CD4-positive, alpha-beta T cell treated with Interleukin-1 beta for 1 hour (primary cell): Measurements from ENCODE around the gene RTN4RL1.

Source experiments
- DNase-seq, 2 donors: peaks; one replicate each; pipeline ENCODE4 v3.0.0-alpha.2; 2020 to 2022

The RTN4RL1 gene

GRCh38 chr17:2043785-2044184 lies 18.7 kb upstream of the RTN4RL1 start:
- DNase-seq, result no peak

DNA sequence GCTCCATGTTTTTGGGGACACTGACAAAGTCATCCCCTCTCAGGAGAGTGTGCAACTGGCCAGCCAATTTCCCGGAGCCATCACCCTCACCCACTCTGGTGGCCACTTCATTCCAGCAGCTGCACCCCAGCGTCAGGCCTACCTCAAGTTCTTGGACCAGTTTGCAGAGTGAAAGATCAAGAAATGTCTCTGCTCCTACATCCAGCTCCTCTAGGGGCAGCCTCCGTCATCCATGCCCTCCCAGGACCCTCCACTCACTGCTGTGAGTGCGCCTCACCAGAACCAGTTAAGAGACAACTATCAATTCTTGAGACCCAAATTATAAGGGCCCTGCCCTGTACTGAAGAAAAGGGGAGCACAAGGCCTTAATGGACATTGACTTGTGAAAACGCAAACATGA lies 17.8 kb upstream of the RTN4RL1 start:
- DNase-seq, result no peak

DNA sequence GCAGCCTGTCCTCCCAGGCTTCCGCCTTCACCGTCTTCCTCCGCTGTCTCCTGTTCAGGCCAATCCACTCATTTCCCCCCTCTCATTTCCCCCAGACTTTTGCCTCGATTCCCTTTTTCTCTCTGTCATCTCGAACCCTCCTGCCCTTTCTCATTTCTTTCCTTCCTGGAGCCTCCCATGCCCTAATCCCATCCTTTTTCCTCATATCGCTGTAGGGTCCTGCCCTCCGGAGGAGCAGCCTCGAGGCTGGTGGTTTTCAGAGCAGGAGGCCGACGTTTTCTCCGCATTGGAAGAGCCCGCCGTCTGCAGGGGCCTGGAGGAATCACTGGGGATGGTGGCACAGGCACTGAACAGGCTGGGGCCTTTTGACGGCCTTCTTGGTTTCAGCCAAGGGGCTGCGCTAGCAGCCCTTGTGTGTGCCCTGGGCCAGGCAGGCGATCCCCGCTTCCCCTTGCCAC lies 17.3 kb upstream of the RTN4RL1 start:
- peak in 1 of 2 donors; percentile 20 for DNase-seq

DNA sequence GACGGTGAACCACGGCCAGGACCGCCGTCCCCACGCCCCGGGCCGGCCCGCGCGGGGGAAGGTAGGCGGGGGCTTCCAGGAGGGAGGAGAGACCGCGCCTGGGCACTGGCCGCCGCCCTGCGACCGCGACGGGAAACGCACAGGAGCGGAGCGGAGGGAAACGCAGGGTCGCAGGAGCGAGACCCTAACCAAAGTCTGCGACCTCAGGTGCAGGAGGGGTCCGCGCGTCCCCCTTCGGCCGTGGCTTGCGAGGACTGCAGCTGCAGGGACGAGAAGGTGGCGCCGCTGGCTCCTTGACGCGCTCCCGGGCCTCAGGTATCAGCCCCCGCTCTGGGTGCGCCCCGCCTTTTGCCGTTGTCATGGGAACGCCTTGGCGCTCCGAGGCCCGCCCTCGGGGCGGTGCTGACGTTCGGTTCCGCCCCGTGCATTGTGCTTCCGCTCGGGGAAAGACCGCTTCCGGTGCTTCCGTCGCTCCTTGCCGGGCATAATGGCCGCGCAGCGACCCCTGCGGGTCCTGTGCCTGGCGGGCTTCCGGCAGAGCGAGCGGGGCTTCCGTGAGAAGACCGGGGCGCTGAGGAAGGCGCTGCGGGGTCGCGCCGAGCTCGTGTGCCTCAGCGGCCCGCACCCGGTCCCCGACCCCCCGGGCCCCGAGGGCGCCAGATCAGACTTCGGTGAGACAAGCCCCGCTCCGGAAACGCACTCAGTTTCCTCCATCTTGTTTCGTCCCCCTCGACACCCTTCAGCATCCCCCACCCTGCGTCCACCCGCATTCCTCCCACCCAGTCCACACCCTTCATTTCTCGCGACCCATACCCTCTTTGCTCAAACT lies 16.6 kb upstream of the RTN4RL1 start, which contains the start of gene OVCA2:
TSS of gene OVCA2 (plus strand) at position 462 of the 829 bp plus-strand sequence. CDS start at position 488, 26 bp downstream.
- DNase-seq, result peak; percentile 96 to 98

DNA sequence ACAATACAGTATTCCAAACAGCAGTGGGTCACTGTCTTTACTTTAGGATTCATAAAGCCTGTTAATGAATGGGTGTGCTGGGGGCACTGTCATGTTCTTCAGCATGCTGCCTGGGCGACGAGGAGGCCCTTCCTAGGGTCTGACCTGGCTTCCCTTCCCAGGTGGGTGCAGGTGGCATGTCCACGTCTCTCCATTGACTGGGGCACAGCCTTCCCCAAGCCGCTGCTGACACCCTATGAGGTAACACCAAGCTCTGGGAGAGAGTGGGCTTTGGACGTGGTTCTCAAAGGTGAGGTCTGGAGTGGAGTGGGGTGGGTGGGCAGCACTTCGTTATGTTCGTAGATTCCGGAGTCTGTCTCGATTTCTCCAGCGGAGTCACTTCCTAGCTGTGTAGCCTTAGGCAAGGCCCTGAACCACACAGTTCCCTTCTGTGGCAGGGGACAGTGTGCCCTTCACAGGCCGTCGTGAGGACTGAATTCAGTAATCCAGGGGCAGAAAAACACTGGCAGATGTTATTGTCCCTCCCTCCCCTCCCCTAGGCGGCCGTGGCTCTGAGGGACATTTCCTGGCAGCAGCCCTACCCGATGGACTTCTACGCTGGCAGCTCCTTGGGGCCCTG lies 15.9 kb upstream of the RTN4RL1 start:
- DNase-seq, result no peak

DNA sequence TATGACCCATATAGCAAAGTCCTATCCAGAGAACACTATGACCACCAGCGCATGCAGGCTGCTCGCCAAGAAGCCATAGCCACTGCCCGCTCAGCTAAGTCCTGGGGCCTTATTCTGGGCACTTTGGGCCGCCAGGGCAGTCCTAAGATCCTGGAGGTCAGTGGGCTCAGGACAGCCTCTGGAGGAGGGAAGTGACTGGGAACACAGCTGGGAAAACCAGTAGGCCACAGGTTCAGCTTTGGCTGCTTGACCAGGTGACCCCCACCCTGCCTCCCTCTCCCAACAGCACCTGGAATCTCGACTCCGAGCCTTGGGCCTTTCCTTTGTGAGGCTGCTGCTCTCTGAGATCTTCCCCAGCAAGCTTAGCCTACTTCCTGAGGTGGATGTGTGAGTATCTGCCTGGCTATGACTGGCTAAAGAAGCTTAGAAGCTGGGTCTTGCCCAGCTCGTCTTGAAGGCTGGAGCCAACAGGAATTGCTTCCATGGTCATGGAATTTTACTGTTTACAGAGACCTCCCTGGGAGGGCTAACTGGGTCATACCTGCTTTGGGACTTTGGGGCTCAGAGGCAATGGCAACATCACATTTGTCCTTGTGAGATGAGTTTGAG lies 15.2 kb upstream of the RTN4RL1 start:
- DNase-seq, result no peak

DNA sequence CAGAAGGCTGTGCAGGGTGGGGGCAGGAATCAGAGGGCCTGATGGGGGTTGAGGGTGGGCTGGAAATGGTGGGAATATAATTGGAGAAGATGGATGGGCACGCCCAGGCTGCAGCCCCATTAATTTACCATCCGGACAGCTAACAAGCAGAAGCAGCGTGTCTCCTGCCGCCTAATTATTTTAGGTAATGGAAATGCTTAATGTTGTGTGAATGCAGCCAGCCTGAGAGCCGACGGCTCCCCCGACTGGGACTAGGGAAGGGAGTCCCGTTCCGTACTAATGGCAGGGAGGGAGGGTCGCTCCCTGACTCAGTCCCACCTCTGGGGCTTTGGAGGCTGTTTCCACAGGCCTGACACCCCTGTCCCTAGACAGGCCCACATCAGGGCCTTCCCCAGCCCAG lies 12.0 kb upstream of the RTN4RL1 start:
- no peak for DNase-seq

DNA sequence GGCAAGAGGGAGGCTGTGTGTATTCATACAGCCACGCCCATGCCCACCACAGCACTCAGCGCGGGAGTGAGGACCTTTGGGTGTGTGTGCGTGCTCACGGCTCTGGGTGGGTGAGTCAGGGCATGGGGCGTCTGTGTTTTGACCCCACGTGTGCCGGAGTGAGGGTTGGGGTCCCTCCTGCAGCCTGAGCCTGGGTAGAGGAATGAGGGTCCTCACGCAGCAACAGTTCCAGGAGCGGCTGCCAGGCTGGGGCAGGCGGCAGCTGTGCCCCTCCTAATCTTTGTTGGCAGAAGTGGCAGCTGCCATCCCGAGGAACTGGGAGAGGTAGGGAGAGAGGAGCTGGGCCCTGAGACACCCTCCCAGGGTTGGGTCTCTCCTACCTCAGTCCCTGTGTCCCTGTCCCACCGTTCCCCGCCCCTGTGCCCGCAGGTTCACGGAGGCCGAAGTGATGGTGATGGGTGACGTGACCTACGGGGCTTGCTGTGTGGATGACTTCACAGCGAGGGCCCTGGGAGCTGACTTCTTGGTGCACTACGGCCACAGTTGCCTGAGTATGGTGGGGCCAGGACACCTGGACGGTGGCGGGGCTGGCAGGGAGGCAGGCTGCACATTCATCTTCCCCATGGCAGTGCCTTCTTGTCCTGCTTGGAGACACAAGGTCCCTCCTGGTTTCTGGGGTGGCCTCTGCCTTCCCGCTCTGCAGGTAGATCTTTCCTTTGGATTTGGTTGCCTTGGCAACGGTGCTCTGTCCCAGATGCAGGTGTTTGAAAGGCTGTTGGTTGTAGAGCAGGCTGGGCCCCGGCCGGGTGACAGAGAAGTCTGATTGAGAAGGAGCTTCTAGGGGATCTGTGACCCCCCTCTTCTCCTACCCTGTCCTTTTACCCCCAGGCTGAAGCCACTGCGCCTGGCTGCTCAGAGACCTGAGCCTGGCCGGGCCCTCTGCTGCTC lies 10.7 kb upstream of the RTN4RL1 start:
- DNase-seq, result no peak

DNA sequence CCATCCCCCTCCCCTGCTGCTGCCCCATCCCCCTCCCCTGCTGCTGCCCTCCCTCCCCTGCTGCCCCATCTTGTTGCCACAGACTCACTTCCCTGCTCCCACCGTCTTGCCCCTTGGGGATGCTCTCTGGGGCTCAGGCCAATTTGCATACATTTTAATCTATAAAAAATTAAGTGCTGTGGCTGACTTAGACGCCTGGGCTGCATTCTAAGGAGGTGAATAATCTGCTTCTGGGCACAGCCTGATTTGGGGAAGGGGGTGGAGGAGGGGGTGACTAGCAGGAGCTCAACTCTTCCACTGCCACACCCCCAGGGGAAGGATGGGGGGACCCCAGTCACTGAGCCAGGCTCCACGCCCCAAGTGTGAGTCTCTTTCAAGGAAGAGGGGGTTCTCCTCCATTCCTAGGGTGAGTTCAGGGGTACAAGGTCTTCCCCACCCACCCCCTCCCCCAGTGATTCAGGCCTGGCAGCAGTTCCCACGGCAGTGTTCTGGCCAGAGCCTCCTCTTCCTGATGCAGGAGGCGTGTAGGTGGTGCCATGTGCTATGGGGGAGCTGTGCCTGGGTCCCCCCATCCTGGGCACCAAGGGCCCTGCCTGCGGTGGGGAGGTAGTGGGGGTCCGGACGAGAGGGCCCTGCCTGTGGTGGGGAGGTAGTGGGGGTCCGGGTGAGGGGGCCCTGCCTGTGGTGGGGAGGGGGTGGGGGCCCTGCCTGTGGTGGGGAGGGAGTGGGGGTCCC lies 9.8 kb upstream of the RTN4RL1 start:
- no peak for DNase-seq

GRCh38 chr17:2034157-2034556 lies 9.0 kb upstream of the RTN4RL1 start:
- no peak for DNase-seq

- no peak for DNase-seq
Observed at GRCh38 chr17:2033153-2033552, 8.0 kb upstream of the RTN4RL1 start.

DNA sequence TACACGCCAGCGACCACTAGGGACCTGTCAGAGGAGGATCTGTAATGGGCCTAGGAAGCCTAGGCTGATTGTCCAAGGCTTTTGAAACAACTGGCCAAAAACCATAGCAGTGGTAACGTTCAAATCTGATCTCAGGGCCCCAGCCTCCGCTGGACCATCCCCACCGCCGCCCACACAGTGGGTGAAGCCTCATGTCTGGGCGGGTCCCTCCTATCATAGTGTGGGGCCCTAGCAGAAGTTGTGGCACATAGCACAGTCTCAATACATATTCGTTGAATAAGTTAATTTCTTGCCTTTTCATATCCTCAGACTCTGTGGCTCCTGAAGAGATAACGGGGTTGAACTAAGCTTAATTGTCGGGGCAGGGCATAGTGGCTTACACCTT lies 5.6 kb upstream of the RTN4RL1 start:
- peak in 1 of 2 donors; percentile 68 for DNase-seq

GRCh38 chr17:2029911-2030778 lies 5.0 kb upstream of the RTN4RL1 start, which contains the start of gene DPH1:
Gene DPH1 (plus strand): TSS chr17:2030153. CDS start chr17:2030170, 17 bp downstream.
- DNase-seq, result peak; percentile 85 to 88

DNA sequence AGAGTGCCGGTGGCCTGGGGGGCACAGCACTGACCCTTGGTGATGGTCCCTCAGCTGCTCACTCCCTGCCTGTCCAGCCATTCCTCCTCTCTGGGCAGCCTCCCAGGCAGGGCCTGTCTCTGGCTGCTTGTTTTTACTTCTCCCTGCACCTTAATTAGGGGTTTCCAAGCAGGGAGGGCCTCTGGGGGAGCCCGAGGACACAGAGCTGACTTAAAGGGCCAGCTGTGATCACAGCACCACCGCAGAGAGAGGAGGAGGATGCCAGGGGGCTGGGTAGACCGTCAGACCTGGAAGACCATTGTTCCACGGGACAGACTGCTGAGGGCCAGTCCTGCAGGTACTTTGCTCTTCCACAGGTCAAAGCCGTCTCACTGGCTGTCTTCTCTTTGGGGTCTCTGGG lies 3.6 kb upstream of the RTN4RL1 start:
- no peak for DNase-seq

GRCh38 chr17:2028234-2028614 lies 3.1 kb upstream of the RTN4RL1 start:
- DNase-seq, result no peak

DNA sequence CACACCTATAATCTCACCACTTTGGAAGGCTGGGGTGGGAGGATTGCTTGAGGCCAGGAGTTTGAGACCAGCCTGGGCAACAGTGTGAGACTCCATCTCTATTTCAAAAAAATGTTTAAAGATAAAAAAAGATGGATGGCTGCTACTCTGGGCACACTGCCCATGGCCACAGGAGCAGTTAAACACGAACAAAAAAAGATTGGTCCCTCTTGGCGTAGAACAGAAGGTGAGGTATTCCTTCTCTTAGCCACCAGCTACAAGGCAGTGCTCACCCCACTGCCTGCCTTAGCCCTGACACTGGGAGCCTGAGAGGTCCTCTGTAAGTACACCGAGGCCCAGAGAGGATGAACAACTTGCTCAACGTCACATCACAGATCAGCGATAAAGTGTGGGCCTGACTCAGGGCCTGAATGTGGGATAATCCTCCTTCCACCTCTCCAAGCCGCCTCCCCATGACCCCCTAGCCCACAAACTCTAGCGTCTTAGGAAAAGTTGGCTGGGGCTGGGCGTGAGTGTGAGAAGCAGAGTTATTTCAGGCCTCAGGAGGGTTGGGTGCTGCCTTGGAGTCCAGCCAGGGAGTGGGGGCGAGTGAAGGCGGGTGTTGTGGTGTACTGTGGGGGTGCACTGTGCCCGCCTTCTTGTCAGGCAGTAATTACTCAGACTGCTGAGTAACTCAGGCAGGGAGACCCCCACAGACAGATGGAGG lies 2.5 kb upstream of the RTN4RL1 start:
- no peak for DNase-seq

GRCh38 chr17:2025622-2026309 lies 632 bp upstream of the RTN4RL1 start:
- DNase-seq, result no peak

- no peak for DNase-seq
Observed at GRCh38 chr17:2024572-2025219, 438 bp downstream of the RTN4RL1 start.
